Uterine smooth muscle cell (primary cell): Measurements from ENCODE around the gene KRI1. TPM values are rescaled to one million over a fixed set of nuclear protein-coding genes. Genes with fewer than 3 reads are reported as not detected.

Source experiments
- total RNA-seq: library from RNA; depleted of rRNA; stranded (reverse); fragments of >200 nt; gene quantifications from 2 replicates; pipeline ENCODE4 v1.2.3, GENCODE V29; 2014

The KRI1 gene
- 9.7 and 10.5 TPM in 2 replicates for total RNA-seq

GRCh38 chr19:10565567-10566407 is at the start of gene KRI1:
Gene KRI1, minus strand, starts transcription at chr19:10566010. Its CDS starts 11 bp downstream, at chr19:10565999.

GRCh38 chr19:10587022-10587838 is 21.4 kb upstream of the KRI1 start, which contains the start of gene AP1M2:
Gene AP1M2, minus strand, starts transcription at chr19:10587312. Its CDS starts 81 bp downstream, at chr19:10587231.

DNA sequence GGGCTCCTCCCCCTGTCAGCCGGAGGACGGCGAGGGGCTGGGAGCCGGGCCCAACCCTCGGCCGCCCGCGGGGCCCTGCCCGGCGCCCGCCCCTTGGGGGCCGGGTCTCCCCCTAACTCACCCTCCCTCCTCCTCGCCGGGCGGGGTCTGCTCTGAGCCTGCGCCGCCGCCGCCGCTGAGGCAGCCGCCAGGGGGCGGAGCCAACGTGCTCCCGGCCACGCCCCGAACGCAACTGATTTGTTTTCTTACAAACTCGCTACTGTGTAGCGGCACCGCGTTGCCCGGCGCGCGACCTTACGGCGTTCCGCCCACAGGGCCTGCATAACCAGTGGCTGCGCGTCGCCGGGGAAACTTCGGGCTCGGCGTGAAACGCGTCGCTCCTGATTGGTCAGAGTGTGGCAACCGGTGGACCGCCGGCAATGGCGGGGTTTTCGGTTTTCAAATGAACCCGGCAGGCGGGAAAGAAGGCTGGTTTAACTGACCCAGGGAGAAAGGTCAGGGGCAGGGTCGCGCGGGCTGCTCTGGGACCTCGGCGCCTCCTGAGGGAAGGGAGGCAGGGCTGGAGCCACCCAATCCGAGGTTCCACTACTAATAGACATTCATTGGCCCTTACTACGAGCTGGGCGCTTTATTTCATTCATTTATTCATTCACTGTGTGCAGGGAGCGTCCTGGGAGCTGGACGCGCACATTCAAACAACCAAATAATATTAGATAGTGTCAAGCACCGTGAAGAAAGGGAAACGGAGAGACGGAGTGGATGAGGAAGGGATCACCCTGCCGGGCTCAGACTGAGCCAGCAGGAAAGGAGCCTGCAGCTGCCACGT is 3.2 kb upstream of the KRI1 start, which contains the start of gene CDKN2D:
Gene CDKN2D, minus strand, starts transcription at position 154 of the 826 bp plus-strand sequence. CDS start 326 bp downstream, outside the sequence.

DNA sequence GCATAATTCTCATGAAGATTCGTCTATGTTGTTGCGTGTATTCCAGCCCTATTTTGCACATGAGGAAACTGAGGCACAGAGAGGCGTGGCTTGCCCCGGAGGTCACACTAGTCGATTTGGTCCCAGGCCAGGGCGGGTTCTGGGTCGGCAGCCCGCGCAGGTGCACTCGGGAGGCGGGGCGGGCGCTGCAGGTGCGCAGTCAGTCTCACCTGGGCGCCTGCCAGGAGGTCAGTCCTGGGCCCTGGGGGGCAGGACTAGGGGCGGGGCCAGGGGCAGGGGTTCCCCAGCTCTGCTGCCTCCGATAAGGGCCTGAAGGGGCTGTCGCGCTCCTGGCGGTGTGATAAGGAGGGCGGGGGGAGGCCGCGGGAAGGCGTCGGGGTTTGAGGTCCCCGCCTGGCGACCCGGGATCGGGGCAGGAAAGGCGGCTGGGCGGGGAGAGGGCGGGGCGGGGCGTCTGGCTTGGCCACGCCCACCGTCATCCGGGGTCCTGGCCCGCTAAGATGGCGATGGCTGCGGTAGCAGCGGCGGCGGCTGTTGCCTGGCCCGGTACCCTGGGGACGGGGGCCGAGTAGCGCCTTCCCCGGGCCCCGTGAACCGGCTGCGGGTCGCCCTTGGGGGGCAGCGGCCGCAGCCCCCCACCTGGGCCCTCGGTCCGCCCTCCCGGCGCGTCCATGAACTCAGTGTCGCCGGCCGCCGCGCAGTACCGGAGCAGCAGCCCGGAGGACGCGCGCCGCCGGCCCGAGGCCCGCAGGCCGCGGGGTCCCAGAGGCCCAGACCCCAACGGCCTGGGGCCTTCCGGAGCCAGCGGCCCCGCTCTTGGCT is 22.2 kb downstream of the KRI1 start, which contains the start of gene ATG4D:
Gene ATG4D, plus strand, starts transcription at position 485 of the 822 bp plus-strand sequence. Its CDS starts 187 bp downstream, at position 672.

DNA sequence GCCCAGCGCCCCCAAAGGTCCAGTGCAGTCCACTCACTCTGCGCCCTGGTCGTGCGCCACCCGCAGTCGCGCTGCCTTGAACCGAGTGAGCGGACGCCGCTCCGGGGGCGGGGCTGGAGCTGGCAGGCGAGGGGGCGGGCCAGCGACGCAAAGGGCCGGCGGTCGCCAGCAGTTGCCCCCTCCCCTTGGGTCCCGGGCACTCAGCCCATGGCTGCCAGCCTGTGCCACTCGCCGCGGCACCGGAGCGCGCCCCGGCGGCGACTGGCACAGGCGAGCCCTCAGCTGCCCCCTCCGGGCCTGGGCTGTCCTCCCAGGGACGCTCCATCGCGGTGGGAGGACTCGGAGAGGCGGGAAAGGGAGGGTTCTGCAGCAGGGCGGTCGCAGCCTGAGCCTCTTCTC is 48.5 kb downstream of the KRI1 start, which contains the start of gene S1PR5:
Gene S1PR5, minus strand, starts transcription at position 87 of the 399 bp plus-strand sequence. CDS start 2,436 bp downstream, outside the sequence.

Other genes with a start within 250 kb of the KRI1 start
- gene FDX2, start 250.0 kb downstream of the KRI1 start, total RNA-seq, result 18.2 and 28.6 TPM in 2 replicates
- gene RAVER1, start 232.5 kb downstream of the KRI1 start, total RNA-seq, result 16.1 and 17.5 TPM in 2 replicates
- gene ICAM3, start 226.4 kb downstream of the KRI1 start, total RNA-seq, result 5.1 and 9.6 TPM in 2 replicates
- gene TYK2, start 185.4 kb downstream of the KRI1 start, total RNA-seq, result 80.7 and 101 TPM in 2 replicates
- gene CDC37, start 162.5 kb downstream of the KRI1 start, total RNA-seq, result 214 and 295 TPM in 2 replicates
- 3.7 and 5.6 TPM in 2 replicates for gene PDE4A, start 145.5 kb downstream of the KRI1 start, total RNA-seq
- 77.9 and 93.1 TPM in 2 replicates for gene KEAP1, start 62.7 kb downstream of the KRI1 start, total RNA-seq
- 0.12 and 0.44 TPM in 2 replicates for gene S1PR5, start 48.6 kb downstream of the KRI1 start, total RNA-seq
- 13.5 and 16.7 TPM in 2 replicates for gene ATG4D, start 22.1 kb downstream of the KRI1 start, total RNA-seq
- 7.1 and 19.3 TPM in 2 replicates for gene CDKN2D, start 3.0 kb upstream of the KRI1 start, total RNA-seq
- 0.77 and 0.87 TPM in 2 replicates for gene AP1M2, start 21.3 kb upstream of the KRI1 start, total RNA-seq
- gene SLC44A2, start 59.5 kb upstream of the KRI1 start, total RNA-seq, result 30.7 and 55.0 TPM in 2 replicates
- 111 and 172 TPM in 2 replicates for gene ILF3, start 88.3 kb upstream of the KRI1 start, total RNA-seq
- gene QTRT1, start 135.4 kb upstream of the KRI1 start, total RNA-seq, result 32.9 and 34.4 TPM in 2 replicates
- gene DNM2, start 152.1 kb upstream of the KRI1 start, total RNA-seq, result 92.7 and 108 TPM in 2 replicates